DOHH2 (cell line): ENCODE data around the gene LYRM4.

Experiments used
- CTCF ChIP-seq: fragments of 200-600 bp; sonication (generic); IDR thresholded peaks from one replicate; pipeline ENCODE4 v1.5.1; 2014; ENCODE audit warnings: antibody characterized with exemption, mild to moderate bottlenecking, low read depth, low read length; ENCODE audit not compliant: poor library complexity, severe bottlenecking
- EZH2phosphoT487 ChIP-seq: fragments of 200-600 bp; sonication (generic); IDR thresholded peaks from 2 replicates; pipeline ENCODE4 v1.6.1; 2017; ENCODE audit warnings: borderline replicate concordance, mild to moderate bottlenecking, antibody characterized with exemption, low read length, moderate library complexity, mixed read lengths

GRCh38 chr6:5123296-5124143, 137.2 kb downstream of the LYRM4 start:
- TF ChIP-seq CTCF (no peak), EZH2phosphoT487 (no peak)
